ENCODE results near the gene PCDHGA1.
"Not testable (repeated sequence)": the region's sequence is repeated elsewhere in the genome, so short reads cannot be mapped to it uniquely, and the experiment has no call there.

Gene PCDHGA1

GRCh38 chr5:141417494-141418172 is 87.3 kb downstream of the PCDHGA1 start, which contains the start of gene PCDHGB7:
Gene PCDHGB7, plus strand, starts transcription at chr5:141417677. Its CDS starts 183 bp downstream, at chr5:141417860.
- peak within 1 kb of the TSS; percentile 38 for H3K4me3 ChIP-seq (replicated peaks; ENCODE audit: low read depth, low read length)
- TF ChIP-seq, protein P1, sequence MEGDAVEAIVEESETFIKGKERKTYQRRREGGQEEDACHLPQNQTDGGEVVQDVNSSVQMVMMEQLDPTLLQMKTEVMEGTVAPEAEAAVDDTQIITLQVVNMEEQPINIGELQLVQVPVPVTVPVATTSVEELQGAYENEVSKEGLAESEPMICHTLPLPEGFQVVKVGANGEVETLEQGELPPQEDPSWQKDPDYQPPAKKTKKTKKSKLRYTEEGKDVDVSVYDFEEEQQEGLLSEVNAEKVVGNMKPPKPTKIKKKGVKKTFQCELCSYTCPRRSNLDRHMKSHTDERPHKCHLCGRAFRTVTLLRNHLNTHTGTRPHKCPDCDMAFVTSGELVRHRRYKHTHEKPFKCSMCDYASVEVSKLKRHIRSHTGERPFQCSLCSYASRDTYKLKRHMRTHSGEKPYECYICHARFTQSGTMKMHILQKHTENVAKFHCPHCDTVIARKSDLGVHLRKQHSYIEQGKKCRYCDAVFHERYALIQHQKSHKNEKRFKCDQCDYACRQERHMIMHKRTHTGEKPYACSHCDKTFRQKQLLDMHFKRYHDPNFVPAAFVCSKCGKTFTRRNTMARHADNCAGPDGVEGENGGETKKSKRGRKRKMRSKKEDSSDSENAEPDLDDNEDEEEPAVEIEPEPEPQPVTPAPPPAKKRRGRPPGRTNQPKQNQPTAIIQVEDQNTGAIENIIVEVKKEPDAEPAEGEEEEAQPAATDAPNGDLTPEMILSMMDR (IDR thresholded peaks at IDR 0.05; ENCODE audit: low read depth, low read length, missing control alignments): peak; percentile 77
- DNase-seq (ENCODE audit: extremely low read depth, low read depth): not testable (repeated sequence)

DNA sequence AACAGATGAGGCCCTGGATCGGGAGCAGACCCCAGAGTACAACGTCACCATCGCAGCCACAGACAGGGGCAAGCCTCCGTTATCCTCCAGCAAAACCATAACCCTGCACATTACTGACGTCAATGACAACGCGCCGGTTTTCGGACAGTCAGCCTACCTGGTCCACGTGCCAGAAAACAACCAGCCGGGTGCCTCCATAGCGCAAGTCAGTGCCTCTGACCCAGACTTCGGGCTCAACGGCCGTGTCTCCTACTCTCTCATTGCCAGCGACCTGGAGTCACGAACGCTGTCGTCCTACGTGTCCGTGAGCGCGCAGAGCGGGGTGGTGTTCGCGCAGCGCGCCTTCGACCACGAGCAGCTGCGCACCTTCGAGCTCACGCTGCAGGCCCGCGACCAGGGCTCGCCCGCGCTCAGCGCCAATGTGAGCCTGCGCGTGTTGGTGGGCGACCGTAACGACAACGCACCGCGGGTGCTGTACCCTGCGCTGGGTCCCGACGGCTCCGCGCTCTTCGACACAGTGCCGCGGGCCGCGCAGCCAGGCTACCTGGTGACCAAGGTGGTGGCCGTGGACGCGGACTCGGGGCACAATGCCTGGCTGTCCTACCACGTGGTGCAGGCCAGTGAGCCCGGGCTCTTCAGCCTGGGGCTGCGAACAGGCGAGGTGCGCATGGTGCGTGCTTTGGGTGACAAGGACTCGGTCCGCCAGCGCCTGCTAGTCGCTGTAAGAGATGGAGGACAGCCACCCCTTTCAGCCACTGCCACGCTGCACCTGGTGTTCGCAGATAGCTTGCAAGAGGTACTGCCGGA is 89.0 kb downstream of the PCDHGA1 start:
- TF ChIP-seq, protein P1 (IDR thresholded peaks at IDR 0.05; ENCODE audit: low read depth, low read length, missing control alignments): no peak
- no peak overlapping the region for H3K4me3 ChIP-seq (replicated peaks; ENCODE audit: low read depth, low read length)
- no peak for DNase-seq (ENCODE audit: extremely low read depth, low read depth)

DNA sequence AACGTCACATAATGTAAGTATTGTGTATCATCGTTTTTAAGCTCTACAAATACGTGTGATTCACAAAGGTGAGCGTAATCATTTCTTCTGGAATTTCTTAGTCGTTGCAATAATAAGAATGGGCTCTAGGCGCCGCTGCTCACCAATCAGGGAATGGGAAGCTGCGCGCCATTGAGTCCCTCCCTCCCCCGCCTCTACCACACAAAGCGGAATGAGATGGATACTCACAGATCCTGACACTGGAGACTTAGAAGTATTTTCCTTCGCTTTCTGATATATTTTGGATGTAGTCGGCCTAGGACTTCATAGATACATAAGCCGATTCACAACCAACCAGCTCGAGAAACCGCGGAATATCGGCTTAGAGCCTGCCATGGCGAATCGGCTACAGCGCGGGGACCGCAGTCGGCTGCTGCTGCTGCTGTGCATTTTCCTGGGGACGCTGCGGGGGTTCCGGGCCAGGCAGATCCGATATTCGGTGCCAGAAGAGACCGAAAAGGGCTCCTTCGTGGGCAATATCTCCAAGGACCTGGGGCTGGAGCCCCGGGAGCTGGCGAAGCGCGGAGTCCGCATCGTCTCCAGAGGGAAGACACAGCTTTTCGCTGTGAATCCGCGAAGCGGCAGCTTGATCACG is 90.7 kb downstream of the PCDHGA1 start, which contains the start of gene PCDHGA11:
TSS of gene PCDHGA11 (plus strand) at position 197 of the 634 bp plus-strand sequence. CDS start at position 374, 177 bp downstream.
- TF ChIP-seq, protein P1 (IDR thresholded peaks at IDR 0.05; ENCODE audit: low read depth, low read length, missing control alignments): peak; percentile 54
- H3K4me3 ChIP-seq (replicated peaks; ENCODE audit: low read depth, low read length): peak within 1 kb of the TSS; percentile 42
- no peak for DNase-seq (ENCODE audit: extremely low read depth, low read depth)

DNA sequence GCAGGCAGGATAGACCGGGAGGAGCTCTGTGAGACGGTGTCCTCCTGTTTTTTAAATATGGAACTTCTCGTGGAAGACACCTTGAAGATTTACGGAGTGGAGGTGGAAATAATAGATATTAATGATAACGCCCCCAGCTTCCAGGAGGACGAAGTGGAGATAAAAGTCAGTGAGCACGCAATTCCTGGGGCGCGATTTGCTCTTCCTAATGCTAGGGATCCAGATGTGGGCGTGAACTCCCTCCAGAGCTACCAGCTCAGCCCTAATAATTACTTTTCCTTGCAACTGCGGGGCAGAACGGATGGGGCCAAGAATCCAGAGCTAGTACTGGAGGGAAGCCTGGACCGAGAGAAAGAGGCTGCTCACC is 91.2 kb downstream of the PCDHGA1 start:
- TF ChIP-seq, protein P1 (IDR thresholded peaks at IDR 0.05; ENCODE audit: low read depth, low read length, missing control alignments): no peak
- DNase-seq (ENCODE audit: extremely low read depth, low read depth): no peak
- H3K4me3 ChIP-seq (replicated peaks; ENCODE audit: low read depth, low read length): peak overlapping the region; percentile 42

DNA sequence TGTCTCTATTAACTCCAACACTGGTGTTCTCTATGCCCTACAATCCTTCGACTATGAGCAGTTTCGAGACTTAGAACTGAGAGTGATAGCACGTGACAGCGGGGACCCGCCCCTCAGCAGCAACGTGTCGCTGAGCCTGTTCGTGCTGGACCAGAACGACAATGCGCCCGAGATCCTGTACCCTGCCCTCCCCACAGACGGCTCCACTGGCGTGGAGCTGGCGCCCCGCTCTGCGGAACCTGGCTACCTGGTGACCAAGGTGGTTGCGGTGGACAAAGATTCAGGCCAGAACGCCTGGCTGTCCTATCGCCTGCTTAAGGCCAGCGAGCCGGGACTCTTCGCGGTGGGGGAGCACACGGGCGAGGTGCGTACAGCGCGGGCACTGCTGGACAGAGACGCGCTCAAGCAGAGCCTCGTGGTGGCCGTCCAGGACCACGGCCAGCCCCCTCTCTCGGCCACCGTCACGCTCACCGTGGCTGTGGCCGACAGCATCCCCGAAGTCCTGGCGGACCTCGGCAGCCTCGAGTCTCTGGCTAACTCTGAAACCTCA is 92.5 kb downstream of the PCDHGA1 start:
- DNase-seq (ENCODE audit: extremely low read depth, low read depth): no peak
- TF ChIP-seq, protein P1 (IDR thresholded peaks at IDR 0.05; ENCODE audit: low read depth, low read length, missing control alignments): no peak

DNA sequence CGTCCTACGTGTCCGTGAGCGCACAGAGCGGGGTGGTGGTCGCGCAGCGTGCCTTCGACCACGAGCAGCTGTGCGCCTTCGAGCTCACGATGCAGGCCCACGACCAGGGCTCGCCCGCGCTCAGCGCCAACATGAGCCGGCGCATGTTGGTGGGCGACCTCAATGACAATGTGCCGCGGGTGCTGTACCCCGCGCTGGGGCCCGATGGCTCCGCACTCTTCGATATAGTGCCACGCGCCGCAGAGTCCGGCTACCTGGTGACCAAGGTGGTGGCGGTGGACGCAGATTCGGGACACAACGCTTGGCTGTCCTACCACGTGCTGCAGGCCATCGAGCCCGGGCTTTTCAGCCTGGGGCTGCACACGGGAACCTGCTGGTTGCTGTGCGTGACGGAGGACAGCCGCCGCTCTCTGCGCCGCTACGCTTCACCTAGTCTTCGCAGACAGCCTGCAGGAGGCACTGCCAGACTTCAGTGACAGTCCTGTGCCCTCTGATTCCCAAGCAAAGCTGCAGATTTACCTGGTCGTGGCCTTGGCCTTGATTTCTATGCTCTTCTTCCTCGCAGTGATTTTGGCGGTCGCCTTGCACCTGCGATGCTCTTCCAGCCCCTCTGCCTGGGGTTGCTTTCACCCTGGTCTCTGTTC is 97.6 kb downstream of the PCDHGA1 start:
- no peak overlapping the region for H3K4me3 ChIP-seq (replicated peaks; ENCODE audit: low read depth, low read length)

More for the DNA sequence above, 92.5 kb downstream of the PCDHGA1 start:
- no peak overlapping the region for H3K4me3 ChIP-seq (replicated peaks; ENCODE audit: low read depth, low read length)

More for the DNA sequence above, 97.6 kb downstream of the PCDHGA1 start:
- TF ChIP-seq, protein P1 (IDR thresholded peaks at IDR 0.05; ENCODE audit: low read depth, low read length, missing control alignments): no peak
- no peak for DNase-seq (ENCODE audit: extremely low read depth, low read depth)

Measured in HFF-Myc (cell line).